Choroid plexus epithelial cell (primary cell): ENCODE results near the gene LYZL6.

Experiments used
- DNase-seq: peaks from one replicate; pipeline ENCODE4 v3.0.0-alpha.2; 2010; ENCODE audit warnings: low read depth
- H3K4me3 ChIP-seq: 2 replicates; pipeline ENCODE4 v1.5.1; 2011; ENCODE audit warnings: low read depth, mild to moderate bottlenecking, control low read depth, low read length, moderate library complexity
- CTCF ChIP-seq: conservative IDR thresholded peaks from 2 replicates; pipeline ENCODE4 v1.5.1; 2011; ENCODE audit warnings: low read depth, mild to moderate bottlenecking, control low read depth, inconsistent platforms, low read length, moderate library complexity

The LYZL6 gene

GRCh38 chr17:35943537-35943936 is at the start of gene LYZL6:
LYZL6 (minus strand) TSS chr17:35943713; CDS start chr17:35939356, 4,357 bp downstream.
- no peak for DNase-seq
- H3K4me3 ChIP-seq: no peak within 1 kb of the TSS
- no peak for TF ChIP-seq CTCF

DNA sequence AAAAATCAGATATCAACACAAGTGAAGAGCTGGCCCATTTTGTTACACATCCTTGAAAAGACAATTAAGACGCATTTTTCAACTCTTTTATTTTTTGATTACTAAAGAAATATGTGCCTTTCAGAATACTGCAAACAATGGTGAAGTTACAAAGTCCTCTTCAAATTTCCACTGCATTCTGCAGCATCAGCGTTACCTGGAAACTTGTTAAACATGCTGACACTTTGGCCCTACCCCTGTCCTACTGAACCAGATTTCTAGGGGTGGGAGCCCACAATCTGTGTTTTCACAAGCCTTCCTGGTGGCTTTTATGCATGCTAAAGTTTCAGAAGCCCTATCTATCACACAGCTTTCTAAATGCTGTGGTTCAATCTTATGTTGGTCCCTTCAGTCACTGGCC is 47.6 kb upstream of the LYZL6 start:
- TF ChIP-seq CTCF: no peak
- no peak overlapping the region for H3K4me3 ChIP-seq
- no peak for DNase-seq

DNA sequence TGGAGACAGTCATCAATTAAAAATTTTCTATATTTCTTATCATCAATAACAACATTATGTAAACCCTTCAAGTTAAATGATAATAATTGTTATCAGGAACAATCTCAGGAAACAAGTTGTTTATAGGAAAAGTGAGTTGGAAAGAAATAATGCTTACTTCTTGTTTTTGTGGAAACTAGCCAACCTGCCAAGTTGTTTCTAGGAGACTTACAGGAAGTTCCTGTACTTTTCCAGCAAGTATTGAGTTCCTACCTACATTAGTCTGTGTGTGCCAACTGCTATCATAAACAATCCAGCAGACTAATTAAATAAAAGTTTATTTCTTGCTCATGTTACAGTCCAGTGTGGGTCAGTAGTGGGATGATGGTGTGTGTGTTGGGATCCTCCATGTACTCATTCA is 44.7 kb upstream of the LYZL6 start:
- H3K4me3 ChIP-seq: no peak overlapping the region
- no peak for TF ChIP-seq CTCF
- DNase-seq: no peak

DNA sequence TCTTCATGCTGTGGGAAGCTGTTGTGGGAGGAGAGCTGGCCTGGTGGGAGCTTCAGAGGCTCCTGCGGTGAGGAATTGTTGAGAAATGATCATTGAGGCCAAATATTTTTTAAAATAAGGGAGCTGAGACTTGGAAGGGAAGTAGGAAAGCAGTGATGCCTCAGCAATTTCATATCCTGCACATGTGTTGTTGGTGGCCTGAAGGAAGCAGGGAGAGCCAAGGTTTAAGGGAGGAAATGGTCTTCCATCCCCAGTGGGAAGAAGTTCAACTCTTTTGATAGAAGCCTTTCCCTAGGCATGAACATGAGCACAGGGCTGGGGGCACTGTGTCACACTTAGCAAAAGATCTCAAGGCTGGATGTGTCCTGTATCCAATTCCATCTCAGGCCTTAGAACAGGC is 43.1 kb upstream of the LYZL6 start, which contains the start of gene CCL14:
Gene CCL14 (minus strand): TSS at position 87 of the 400 bp plus-strand sequence. CDS start 80 bp downstream, at position 7.
- no peak for DNase-seq
- H3K4me3 ChIP-seq: no peak within 1 kb of the TSS
- no peak for TF ChIP-seq CTCF

GRCh38 chr17:35984140-35984539 is 40.6 kb upstream of the LYZL6 start:
- no peak overlapping the region for H3K4me3 ChIP-seq
- TF ChIP-seq CTCF: no peak
- no peak for DNase-seq

DNA sequence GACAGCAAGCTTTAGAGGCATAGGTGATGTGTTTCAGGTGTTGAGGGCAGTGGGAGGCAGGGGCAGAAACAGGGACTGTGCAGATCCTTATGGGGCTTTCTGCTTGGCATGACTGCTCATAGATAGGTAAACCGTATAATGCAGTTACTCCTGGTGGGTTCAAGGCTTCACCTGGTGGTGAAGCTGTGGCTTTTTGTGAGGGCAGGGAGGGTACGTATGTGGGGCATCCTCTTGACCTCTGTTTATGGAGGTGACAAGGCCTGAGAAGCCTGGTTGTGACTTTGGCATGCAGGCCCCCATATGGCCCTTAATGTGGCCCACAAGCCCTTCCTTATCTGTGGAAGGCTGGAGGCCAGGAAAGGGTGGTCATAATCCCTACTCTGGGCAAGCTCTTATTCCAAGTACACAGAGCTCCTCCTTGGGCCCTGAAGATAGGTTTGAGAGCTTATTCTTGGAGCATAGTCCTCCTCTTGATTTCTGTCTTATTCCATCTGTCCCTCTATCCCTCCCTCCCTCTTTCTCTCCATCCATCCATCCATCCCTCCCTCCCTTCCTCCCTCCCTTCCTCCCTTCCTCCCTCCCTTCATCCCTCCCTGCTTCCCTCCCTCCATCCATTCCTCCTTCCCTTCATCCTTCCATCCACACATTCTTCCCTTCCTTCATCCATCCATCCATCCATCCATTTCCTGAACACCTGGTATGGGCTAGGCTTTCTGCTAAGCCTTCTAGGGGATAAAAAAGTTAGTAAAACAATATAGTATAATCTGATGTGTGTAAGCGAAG is 39.1 kb upstream of the LYZL6 start:
- TF ChIP-seq CTCF: no peak
- H3K4me3 ChIP-seq: no peak overlapping the region
- no peak for DNase-seq

GRCh38 chr17:35981908-35982330 is 38.4 kb upstream of the LYZL6 start:
- no peak for TF ChIP-seq CTCF
- no peak for DNase-seq

More at GRCh38 chr17:35981908-35982330, 38.4 kb upstream of the LYZL6 start:
- H3K4me3 ChIP-seq: no peak overlapping the region
